Osteoblast (primary cell): ENCODE measurements around the gene CD46. TPM values are rescaled to one million over a fixed set of nuclear protein-coding genes. Genes with fewer than 3 reads are reported as not detected.
"Not testable (repeated sequence)": the region's sequence is repeated elsewhere in the genome, so short reads cannot be mapped to it uniquely, and the experiment has no call there.

Experiments used
- DNase-seq: peaks from one replicate; pipeline ENCODE4 v3.0.0; 2011; ENCODE audit warnings: low spot score, mixed read lengths; ENCODE audit not compliant: insufficient read length; ENCODE audit errors: missing footprints
- H2AFZ ChIP-seq: 2 replicates; pipeline ENCODE4 v1.6.0; 2011; ENCODE audit warnings: mild to moderate bottlenecking, low read length
- H3K27ac ChIP-seq: 2 replicates; pipeline ENCODE4 v1.5.1; 2011; ENCODE audit warnings: mild to moderate bottlenecking, low read depth, low read length, moderate library complexity
- H3K27me3 ChIP-seq: 2 replicates; pipeline ENCODE4 v1.6.0; 2012; ENCODE audit warnings: mild to moderate bottlenecking, control low read depth, inconsistent platforms, low read length, moderate library complexity; ENCODE audit not compliant: insufficient read depth
- H3K36me3 ChIP-seq: 2 replicates; pipeline ENCODE4 v1.5.1; 2011; ENCODE audit warnings: mild to moderate bottlenecking, low read length, control low read depth, moderate library complexity; ENCODE audit not compliant: insufficient read depth
- H3K4me1 ChIP-seq: 2 replicates; pipeline ENCODE4 v1.5.1; 2011; ENCODE audit warnings: mild to moderate bottlenecking, low read length, control low read depth, moderate library complexity; ENCODE audit not compliant: insufficient read depth
- H3K4me2 ChIP-seq: 2 replicates; pipeline ENCODE4 v1.6.0; 2011; ENCODE audit warnings: mild to moderate bottlenecking, low read length; ENCODE audit not compliant: insufficient read depth
- H3K4me3 ChIP-seq: fragments of 200-600 bp; sonication (generic); 3 replicates; pipeline ENCODE4 v1.5.1; 2012; ENCODE audit warnings: mild to moderate bottlenecking, low read length, inconsistent platforms; ENCODE audit not compliant: insufficient read depth
- H3K79me2 ChIP-seq: 2 replicates; pipeline ENCODE4 v1.6.0; 2012; ENCODE audit warnings: mild to moderate bottlenecking, low read length, control low read depth, inconsistent platforms; ENCODE audit not compliant: insufficient read depth
- H3K9me3 ChIP-seq: 2 replicates; pipeline ENCODE4 v1.5.1; 2011; ENCODE audit warnings: low read depth, low read length, control low read depth
- H4K20me1 ChIP-seq: 2 replicates; pipeline ENCODE4 v1.6.0; 2012; ENCODE audit warnings: mild to moderate bottlenecking, low read length, control low read depth; ENCODE audit not compliant: insufficient read depth
- total RNA-seq: library from RNA; depleted of rRNA; stranded (reverse); fragments of >200 nt; gene quantifications from 2 replicates; pipeline ENCODE4 v1.2.3, GENCODE V29; 2012
- TF ChIP-seq, protein P1 (sequence below): IDR thresholded peaks from 2 replicates; pipeline ENCODE4 v1.5.1; 2011; ENCODE audit warnings: mild to moderate bottlenecking, low read depth, low read length, moderate library complexity; ENCODE audit errors: extremely low read depth

Gene CD46
- total RNA-seq, 1 donor: 92.6 TPM

DNA sequence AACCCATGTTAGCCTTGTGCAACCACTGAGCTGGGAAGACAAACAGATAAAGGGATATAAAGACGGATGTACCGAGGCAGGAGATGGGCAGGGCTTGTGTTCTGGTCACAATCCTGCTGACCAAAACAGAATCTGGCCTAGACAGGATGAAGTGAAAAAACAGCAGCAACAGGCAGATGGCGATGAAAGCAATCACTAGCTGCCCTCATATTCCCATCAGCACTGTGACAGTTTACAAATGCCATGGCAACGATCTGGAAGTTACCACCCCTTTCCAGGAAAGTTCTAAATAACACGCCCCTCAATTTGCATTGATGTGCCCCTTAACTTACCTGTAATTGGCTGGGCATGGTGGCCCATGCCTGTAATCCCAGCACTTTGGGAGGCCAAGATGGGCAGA is 40.6 kb upstream of the CD46 start:
- no peak overlapping the region for H3K4me3 ChIP-seq
- no peaks in the 10 kb centered on the region for H3K79me2 ChIP-seq
- peak overlapping the region; percentile 60 for H2AFZ ChIP-seq
- H3K4me2 ChIP-seq: no peak overlapping the region
- TF ChIP-seq, protein P1, sequence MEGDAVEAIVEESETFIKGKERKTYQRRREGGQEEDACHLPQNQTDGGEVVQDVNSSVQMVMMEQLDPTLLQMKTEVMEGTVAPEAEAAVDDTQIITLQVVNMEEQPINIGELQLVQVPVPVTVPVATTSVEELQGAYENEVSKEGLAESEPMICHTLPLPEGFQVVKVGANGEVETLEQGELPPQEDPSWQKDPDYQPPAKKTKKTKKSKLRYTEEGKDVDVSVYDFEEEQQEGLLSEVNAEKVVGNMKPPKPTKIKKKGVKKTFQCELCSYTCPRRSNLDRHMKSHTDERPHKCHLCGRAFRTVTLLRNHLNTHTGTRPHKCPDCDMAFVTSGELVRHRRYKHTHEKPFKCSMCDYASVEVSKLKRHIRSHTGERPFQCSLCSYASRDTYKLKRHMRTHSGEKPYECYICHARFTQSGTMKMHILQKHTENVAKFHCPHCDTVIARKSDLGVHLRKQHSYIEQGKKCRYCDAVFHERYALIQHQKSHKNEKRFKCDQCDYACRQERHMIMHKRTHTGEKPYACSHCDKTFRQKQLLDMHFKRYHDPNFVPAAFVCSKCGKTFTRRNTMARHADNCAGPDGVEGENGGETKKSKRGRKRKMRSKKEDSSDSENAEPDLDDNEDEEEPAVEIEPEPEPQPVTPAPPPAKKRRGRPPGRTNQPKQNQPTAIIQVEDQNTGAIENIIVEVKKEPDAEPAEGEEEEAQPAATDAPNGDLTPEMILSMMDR: no peak
- no peaks in the 10 kb centered on the region for H3K36me3 ChIP-seq
- DNase-seq: peak; percentile 56
- no peaks in the 10 kb centered on the region for H3K27me3 ChIP-seq
- H4K20me1 ChIP-seq: no peaks in the 10 kb centered on the region
- peaks cover 9% of the 10 kb centered on the region for H3K4me1 ChIP-seq
- H3K27ac ChIP-seq: no peak overlapping the region
- no peaks in the 10 kb centered on the region for H3K9me3 ChIP-seq

DNA sequence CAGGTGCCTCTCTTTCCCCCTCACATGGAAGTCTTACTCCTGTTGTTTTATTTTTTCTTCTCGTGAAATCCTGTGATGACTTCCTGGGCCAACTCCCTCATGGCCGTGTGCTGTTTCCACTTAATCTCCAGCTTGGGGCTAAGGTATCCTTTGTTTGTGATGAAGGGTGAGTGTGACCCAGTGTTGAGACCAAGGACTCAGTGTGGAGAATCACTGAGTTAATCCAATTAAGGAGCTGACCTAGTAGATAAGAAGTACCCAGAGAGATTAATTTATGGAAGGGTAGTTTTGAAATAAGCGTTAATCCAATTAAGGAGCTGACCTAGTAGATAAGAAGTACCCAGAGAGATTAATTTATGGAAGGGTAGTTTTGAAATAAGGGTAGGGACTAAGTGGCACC is 39.2 kb upstream of the CD46 start:
- not testable (repeated sequence) for H3K27me3 ChIP-seq

DNA sequence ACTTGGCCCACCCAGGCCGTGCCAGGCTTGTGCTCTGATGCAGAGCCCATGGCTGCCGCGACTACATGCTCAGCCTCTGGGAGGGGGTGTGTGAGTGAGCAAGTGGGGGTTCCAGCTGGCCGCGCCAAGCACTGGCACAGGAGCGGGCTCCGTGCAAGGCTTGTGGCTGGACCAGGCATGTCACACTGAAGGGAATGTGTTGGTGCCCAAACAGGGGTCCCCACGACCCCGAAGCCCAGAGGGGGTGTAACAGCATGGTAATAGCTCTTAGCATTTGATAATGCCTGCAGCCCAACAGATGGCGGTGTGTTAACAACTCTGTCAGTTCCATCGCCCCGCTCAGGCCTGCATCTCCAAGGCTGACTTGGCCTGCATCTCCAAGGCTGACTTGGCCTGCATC is 38.3 kb upstream of the CD46 start:
- Histone ChIP-seq H4K20me1 (no peaks in the 10 kb centered on the region), H3K27ac (no peak overlapping the region), H3K4me3 (no peak overlapping the region), H3K4me2 (no peak overlapping the region), H2AFZ (no peak overlapping the region), H3K9me3 (no peaks in the 10 kb centered on the region), H3K36me3 (no peaks in the 10 kb centered on the region), H3K27me3 (no peaks in the 10 kb centered on the region), H3K4me1 (no peaks in the 10 kb centered on the region), H3K79me2 (no peaks in the 10 kb centered on the region)
- TF ChIP-seq, protein P1: no peak
- DNase-seq: no peak

More for the DNA sequence above, 39.2 kb upstream of the CD46 start:
- H3K4me3 ChIP-seq, H3K79me2 ChIP-seq, H2AFZ ChIP-seq, H3K36me3 ChIP-seq, H3K27ac ChIP-seq, H3K9me3 ChIP-seq, DNase-seq, H3K4me1 ChIP-seq, H3K4me2 ChIP-seq, H4K20me1 ChIP-seq: not testable (repeated sequence)

DNA sequence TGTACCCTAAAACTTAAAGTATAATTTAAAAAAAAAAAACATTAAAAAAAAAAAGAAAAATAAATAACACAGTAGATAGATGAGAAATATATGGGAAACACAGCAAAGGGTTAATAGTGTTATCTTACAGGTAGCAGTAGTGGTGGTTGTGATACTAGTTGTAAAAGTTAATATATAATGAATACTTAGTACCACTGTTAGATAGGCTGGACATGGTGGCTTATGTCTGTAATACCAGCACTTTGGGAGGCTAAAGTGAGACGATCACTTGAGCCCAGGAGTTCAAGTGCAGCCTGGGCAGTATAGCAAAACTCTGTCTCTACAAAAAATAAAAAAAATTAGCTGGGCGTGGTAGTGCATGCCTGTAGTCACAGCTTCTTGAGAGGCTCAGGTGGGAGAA is 32.6 kb upstream of the CD46 start:
- Histone ChIP-seq H3K9me3 (no peaks in the 10 kb centered on the region), H3K27me3 (no peaks in the 10 kb centered on the region), H3K27ac (no peak overlapping the region), H3K79me2 (no peaks in the 10 kb centered on the region), H3K4me1 (no peaks in the 10 kb centered on the region), H4K20me1 (no peaks in the 10 kb centered on the region), H3K4me2 (no peak overlapping the region), H2AFZ (no peak overlapping the region), H3K36me3 (no peaks in the 10 kb centered on the region), H3K4me3 (no peak overlapping the region)
- TF ChIP-seq, protein P1: no peak
- no peak for DNase-seq

DNA sequence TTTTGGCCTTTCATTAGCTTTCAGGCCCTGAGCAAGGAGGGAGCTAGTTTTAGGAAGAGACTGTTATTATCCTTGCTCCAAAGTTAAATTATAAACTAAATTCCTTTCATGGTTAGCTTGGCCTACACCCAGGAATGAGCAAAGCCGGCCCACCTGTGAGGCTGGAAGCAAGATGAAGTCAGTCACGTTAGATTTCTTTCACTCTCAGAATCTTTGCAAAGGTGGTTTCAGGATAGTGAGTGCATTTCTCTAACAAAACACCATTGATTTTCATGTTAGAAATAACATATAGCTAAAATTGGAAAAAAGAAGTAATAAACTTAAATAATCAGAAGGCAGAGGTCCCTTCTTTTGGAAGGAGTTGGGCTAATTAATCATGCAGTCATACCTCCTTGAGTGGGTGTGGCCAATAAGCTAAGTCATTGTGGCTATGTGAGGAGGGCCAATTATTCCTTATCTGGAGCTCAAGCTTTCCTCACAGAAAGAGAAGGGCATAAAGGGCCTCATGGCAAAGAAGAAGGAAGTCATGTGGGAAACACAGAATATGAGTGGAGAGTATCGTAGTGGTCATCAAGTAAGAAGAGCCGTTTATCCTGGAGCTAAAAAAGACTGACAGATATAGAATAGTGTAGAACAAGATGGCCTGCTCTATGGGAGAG is 23.5 kb upstream of the CD46 start:
- not testable (repeated sequence) for H3K79me2 ChIP-seq, H4K20me1 ChIP-seq, H3K9me3 ChIP-seq, H3K4me2 ChIP-seq, H3K36me3 ChIP-seq, H3K27ac ChIP-seq, H3K27me3 ChIP-seq, DNase-seq, H3K4me3 ChIP-seq, H3K4me1 ChIP-seq, H2AFZ ChIP-seq

DNA sequence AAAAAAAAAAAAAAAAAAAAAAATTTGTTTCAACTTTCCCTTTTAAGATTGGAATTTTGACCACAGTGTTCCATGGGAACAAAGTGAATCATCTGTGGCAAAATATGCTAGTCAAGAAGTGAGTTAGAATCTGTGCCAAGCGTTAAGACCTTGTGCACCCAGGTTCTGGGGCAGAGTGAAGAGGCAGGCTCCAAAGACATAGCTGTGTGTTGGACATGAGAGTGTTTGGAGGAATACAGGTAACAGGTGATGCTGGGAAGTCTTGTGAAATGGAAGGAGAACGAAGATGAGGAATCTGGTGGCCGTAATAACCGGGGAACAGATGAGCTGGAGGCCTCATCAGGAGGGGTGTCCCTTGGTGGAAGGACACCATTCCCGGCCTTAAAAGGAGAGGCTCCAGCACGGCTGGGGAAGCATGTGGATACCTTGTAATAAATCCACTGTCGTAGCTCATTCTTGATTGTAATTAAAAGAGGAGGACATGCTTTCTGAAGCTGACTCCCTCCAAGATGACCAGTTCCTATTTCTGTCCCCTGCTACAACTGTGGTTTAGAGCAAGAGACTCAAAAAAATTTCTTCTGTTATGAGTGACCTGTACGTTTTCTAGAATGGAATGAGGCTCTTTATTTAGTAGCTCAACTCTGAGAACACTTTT is 14.2 kb upstream of the CD46 start:
- H3K36me3 ChIP-seq, H3K27me3 ChIP-seq, DNase-seq, H3K27ac ChIP-seq, H3K4me1 ChIP-seq, H4K20me1 ChIP-seq, H2AFZ ChIP-seq, H3K4me3 ChIP-seq, H3K79me2 ChIP-seq, H3K9me3 ChIP-seq, H3K4me2 ChIP-seq: not testable (repeated sequence)

DNA sequence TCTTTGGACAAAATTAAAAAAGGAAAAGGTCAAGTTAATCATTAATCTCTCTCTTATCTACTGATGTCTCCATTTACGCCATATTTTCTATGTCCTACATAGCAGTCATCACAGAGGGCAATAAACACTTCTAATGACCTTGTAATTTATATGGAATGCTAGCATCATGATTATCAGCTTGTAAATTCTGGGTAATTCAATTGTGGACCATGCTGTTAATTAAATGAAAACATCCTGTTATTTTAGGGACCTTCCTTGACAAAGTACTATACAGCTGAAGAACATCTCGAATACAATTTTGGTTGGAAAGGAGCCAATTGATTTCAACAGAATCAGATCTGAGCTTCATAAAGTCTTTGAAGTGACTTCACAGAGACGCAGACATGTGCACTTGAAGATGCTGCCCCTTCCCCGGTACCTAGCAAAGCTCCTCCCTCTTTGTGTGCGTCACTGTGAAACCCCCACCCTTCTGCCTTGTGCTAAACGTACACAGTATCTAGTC is 13.6 kb upstream of the CD46 start:
- H3K4me1 ChIP-seq, H4K20me1 ChIP-seq, H3K9me3 ChIP-seq, H3K79me2 ChIP-seq, H3K4me3 ChIP-seq, H3K4me2 ChIP-seq, H2AFZ ChIP-seq, H3K27me3 ChIP-seq, H3K36me3 ChIP-seq, H3K27ac ChIP-seq: not testable (repeated sequence)
- DNase-seq: peak; percentile 66
